Ammon's horn (tissue), 1 donor: ENCODE measurements around the gene TANGO2.

Experiments
- DNase-seq: peaks from one replicate; pipeline ENCODE4 v3.0.0-alpha.2; 2016; ENCODE audit warnings: low spot score

The TANGO2 gene

DNA sequence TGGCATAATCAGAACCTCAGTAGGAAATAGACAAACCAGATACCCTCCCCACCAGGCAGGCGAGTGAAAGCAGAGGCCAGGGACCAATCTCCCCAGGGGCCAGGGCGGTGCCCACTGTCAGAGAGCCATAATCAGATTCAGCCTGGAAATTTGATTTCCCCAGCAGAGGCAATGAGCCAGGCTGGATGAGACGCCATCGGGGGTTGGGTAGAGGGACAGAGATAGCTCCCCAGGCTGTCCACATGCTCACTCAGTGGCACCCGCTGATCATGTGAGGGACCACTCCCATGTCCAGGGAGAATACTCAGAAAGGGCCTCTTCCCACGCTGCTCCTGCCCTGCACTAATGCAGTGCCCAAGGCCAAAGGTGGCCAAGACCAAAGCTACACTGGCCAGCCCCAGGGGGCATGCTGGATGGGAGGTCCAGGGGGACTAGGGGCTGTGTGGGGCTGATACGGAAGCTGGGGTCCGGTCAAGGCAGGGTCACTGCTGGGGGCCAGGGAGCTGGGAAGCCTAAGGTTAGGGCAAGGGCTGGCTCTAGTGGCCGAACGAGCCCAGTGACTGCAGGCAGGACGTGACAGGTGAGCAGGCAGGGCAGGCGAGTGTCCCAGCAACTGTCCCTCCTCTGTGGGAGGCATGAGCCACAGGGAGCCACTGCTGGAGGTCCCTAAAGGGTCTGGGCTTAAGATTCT is 24.1 kb upstream of the TANGO2 start:
- DNase-seq = no peak

DNA sequence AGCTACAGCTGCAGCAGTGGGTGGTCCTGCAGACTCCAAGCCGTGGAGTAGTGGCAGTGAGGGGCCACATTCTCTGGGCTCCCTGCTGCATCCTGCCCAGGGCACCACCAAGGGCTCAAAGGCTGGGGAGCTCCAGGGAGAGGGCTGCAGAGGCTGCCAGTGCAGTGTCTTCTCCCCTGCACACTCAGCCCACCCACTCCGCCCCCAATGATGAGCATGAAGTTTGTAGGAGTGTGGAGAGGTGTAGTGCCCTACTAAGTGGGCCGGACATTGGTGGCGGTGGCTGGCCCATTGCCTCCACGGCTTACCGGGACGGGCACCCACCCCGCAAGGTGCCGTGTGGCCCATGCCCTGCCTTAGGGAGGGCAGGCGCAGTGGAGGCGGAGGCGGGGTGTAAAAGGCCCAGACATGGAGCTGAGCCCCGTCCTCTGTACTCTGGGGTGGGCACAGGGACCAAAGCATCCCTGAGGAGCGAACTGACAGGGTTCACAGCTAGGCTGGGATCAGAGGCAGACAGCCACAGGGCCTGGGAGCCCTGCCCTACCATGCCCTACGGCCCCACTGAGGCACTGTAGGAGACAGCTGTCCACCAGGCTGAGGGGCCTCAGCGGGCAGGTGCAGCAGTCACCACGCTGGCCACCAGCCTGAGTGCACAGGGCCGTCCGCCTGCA is 23.2 kb upstream of the TANGO2 start:
- no peak for DNase-seq

DNA sequence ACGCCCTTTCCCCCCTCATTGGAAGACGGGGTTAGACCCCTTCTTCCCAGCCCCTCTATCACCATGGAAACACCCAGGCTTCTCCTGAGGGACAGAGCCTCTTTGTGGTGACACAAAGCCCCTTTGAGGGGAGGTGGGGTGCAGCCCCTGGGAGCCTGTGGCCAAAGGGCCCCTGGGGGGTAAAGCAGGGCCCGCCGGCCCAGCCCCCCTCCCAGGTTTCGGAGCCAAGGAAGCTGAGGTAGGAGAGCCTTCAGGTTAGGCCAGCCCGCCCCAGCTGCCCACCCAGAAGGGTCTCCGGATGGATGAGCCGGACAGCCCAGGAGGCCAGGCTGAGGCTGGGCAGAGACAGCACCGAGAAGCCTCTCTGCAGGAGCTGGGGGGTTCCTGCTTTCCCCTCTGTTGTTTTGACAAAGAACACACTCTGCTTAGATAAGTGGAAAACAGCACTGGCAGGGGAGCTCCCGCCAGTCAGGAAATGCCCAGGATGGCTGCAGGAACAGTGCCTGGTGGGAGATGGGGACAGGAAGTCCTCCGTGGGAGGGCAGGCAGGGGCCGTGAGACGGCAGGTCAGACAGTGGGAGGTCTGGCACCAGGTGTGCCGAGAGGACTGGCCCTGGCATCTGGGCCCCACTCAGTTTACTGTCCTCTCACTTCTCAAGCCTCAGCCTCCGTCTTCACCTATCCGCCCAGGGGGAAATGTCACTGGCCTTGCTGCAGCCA is 22.5 kb upstream of the TANGO2 start:
- no peak for DNase-seq

DNA sequence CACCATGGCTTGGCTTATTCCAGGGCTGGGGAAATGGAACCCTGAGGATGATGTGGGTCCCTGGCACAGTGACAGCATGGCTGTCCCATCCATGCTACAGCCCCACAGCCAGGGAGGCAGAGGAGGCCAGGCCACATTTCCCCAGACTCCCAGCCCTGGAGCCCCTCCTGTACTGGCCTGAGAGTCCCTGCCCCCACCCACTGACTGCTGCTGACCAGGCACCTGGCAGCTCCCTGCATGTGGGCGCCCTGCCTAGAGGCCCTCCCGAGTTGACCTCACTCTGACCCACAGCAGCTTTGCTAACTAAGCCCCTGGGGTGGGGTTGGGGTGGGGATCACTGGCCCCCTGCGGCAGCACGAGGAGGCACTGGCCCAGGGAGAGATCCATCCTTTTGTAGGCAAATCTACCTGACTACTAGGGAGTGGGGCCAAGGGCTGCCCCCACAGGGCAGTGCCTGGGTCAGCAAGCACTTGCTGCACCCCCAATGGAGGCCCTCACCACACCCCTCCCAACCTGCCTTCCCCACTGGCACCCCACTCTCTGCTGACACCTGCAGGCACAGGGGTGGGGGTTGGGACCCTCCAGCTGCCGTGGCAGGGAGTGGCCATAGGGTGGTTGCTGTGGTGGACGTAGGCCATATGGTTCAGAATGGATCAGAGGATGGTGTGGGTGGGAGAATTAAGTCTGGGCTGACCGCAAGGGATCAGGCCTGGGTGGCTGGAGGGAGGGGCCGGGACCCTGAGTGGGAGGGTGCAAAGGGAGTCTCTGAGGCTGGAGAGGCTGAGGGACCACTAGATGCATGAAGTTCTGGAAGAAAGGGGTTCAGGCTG is 21.7 kb upstream of the TANGO2 start:
- DNase-seq = no peak

DNA sequence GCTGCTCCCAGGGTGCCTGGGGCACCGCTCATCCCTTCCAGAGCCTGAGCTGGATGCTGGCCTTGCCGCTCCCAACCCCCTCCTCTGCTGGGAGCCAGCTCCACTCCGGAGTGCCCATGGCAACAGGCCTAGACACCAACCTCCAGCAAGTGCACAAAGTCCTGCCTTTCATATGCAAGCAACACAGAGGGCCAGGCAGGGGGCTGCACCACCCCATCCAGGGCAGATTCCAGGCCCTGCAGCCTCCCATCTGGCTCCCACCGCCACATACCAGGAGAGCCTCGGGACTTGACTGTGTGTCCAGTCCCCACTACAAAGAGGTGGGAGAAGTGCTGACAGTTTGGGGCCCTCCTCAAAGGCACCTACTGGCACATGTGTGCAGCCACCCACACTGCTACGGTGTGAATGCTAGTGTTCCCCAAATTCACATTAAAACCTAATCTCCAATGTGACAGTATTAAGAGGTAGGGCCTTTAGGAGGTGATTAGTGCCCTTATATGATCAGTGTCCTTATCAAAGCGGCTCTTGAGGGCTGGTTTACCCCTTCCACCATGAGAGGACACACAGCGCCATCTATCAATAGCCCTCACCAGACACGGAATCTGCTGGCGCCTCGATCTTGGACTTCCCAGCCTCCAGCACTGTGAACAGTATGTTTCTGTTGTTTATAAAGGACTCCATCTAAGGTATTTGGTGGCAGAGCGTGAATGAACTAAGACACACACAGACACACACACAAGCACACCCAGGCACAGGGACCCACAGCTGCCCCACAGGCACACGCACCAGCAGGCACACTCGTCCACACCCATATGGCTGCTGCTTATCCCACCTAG is 20.4 kb upstream of the TANGO2 start:
- peak; percentile 77 for DNase-seq

DNA sequence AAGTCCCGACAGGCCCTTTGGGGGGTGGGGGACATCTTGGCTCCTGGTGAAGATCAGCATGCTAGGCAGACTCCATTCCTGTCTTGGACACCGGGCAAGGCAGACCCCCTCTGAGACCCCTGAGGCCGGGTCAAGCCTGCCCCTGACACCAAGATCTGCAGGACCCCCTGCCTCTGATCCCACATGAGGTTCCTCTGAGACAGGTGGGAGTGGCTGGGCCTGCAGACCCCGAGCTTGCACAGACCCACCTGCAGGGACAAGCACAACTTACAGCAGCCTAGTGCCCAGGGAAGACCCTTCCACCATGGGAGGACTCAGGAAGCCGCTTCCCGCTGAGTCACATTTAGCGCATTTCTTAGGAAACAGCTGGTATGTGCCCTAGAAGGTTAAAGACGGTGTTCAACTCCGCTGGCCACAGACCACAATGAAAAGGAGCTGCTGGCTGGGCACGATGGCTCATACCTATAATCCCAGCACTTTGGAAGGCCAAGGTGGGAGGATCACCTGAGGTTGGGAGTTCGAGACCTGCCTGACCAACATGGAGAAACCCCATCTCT is 19.8 kb upstream of the TANGO2 start:
- DNase-seq = no peak

DNA sequence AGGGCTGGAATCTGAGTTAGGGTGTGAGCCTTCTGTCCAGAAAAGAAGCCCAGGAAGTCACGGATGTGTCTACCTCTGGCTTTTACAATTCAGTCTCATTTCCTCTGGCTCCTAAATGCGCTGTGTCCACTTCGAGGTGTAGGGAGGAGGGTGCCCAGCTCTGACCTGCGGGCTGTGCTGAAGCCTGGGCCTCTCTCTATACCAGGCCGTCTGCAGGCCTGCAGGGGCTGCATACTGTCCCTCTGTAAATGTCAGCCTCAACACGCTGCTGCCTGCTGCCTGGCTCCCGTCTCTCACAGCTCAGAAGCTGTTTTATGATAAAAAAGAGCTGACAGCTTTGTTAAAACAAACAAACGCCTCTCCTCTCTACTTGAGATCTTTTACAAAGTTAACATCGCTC is 18.8 kb upstream of the TANGO2 start:
- no peak for DNase-seq

DNA sequence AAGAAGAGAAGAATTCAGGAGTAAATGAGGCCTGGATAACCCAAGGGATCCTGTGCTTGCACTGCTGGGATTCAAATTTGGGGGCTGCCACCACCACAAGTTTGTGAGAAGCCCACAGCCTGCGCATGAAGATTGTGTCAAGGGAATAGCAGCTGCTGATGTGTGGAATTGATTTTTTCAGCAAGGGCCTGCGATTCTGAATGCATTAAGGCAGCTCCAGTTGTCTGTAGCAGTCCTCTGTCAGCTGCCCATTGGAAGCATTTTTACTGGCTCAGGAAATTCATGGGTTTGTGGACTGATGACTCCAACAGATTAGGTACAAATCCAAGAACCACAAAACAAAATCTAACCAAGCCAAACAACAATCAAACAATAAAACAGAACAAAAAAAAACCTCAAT is 18.3 kb upstream of the TANGO2 start:
- DNase-seq = no peak

DNA sequence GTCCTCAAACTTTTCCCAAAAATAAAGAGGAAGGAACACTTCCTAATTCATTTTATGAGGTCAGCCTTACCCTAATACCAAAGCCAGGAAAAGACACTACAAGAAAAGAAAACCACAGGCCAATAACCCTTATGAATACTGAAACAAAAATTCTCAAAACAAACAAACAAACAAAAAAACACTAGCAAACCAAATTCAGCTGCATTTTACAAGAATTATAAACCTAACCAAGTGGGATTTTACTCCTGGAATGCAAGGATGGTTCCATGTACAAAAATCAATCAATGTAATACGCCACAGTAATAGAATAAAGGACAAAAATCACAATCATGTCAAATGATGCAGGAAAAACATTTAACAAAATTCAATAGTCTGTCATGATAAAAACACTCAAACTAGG is 17.6 kb upstream of the TANGO2 start:
- DNase-seq = no peak

DNA sequence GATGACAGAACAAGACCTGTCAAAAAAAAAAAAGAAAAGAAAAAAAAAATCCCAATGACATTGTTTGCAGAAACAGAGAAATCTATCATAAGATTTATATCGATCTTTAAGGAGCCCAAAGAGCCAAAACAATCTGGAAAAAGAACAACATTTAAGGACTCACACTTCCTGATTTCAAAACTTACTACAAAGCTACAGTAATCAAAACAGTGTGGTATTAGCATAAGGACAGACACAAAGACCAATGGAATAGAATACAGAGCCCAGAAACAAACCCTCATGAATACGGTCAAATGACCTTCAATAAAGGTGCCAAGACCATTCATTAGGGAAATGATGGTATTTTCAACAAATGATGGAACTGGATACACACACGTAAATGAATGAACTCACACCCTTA is 16.4 kb upstream of the TANGO2 start:
- no peak for DNase-seq

DNA sequence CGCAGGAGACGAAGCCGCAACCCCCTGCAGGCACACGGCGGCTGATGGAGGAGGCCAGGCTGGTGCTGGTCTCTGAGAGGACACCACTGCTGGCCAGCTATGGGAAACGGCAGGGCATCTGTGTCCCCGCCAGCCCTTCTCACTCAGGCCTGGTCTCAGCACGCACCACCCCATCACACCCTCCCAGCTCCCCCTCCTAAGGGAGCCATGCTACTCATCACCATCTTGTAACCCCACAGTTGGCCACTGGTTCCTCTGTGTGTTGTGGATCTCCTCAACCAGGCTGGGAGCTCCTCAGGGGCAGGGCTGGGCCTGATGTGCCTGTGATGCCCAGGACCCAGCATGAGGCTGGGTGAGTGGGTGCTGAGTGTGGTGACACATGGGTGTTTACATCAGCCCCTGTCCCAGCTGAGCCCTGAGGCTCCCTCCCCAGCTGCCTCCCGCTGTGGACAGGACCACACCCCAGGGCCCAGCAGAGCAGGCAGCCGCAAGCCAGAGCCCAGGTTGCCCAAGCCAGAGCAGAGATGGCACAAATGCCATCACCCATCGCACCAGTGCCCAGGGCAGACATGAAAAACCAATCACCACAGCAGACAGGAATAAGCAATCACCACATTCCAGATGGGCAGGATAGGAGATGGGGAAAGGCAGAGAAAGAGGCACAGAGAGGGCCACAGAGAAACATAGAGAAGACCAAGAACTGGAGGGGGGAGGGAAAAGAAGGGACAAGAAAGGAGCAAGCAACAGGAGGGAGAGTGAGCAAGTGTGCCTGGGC is 12.5 kb upstream of the TANGO2 start:
- DNase-seq = no peak

DNA sequence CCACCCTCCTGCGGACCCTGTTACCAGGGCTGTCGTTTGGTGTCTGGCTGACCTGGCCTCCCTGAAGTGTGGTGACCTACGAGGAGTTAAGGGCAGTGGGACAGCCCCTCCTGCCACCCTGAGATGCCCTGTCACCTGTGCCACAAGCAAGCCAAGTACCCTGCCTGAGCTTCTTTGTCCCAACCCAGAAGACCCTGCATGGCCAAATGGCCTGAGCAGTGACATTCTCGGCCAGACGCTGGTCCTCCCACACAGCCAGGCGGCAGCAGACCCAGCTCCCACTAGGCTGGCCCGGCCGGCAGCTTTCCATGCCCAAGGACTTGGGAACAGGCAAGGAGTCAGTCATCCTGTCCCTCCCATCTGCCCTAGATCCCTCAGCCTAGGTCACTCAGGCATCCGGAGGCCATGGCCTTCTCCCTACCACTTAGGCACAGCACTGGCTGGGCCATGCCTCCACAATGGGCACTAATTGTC is 11.9 kb upstream of the TANGO2 start:
- no peak for DNase-seq

DNA sequence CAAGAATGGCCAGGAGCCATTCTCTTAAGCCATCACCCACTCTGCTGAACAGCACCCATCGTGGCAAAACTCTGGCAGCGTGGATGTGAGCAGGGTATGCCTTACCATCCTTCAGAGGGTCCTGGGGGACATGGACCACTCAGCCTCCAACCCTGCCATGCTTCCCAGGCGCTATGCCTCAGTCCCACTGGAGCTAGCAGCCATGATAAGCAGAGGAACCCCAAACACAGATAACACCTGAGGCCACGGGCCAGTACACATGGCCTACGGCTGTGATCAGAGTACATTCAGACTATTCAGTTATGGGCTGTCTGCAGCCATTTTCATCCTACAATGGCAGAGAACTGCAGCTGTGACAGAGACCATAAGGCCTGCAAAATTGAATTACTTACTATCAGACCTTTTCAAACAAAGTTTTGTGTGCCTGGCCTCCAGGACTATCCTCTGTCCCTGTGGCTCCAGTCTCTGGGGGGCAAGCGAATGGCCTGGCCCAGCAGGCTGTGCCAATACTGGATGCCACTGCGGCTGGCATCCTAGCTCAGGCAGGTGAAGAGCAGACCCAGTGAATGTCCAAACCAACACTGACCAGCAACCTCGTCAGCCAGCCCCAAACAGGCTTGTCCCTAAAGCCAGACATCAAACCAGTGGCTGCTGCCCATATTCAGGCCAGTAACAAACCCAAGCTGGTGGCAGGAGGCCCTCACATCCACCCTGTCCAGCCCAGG is 11.2 kb upstream of the TANGO2 start:
- no peak for DNase-seq

DNA sequence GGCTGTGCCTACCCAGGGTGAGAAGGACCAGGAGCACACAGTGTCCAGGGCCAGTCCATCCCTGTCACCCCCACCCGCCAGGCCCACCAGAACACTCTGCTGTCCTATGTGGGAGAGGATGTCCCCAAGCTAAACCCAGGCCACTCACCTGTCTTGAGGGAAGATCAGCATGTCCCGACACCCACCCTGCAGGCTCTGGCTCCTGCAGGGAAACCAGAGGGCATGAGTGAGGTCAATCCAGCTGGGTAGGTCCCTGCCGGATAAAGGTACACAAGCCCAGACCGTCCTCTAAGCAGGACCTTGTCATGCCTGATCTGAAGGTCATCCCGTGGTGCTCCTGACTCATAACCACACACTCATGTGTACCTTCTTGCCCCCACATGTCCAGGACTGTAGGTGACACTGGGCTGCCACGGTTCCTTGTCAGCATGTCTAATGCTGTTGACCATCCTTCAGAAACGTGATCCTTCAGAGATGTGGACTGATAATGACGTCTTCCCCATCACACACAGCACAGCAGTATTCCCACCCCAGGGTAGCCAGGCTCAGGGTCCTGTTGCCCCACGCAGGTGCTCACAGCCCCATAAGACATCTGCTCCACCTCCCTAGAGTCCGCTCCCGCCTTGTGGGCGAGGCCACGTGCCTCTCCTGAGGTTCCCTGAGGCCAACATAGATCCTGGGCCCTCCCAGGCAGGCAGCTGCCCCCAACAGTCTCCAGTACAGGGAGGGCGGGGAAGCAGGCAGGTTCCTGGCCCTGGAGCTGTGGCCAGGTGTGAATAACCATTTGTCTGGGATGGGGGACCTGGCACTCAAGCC is 10.4 kb upstream of the TANGO2 start:
- DNase-seq = no peak

DNA sequence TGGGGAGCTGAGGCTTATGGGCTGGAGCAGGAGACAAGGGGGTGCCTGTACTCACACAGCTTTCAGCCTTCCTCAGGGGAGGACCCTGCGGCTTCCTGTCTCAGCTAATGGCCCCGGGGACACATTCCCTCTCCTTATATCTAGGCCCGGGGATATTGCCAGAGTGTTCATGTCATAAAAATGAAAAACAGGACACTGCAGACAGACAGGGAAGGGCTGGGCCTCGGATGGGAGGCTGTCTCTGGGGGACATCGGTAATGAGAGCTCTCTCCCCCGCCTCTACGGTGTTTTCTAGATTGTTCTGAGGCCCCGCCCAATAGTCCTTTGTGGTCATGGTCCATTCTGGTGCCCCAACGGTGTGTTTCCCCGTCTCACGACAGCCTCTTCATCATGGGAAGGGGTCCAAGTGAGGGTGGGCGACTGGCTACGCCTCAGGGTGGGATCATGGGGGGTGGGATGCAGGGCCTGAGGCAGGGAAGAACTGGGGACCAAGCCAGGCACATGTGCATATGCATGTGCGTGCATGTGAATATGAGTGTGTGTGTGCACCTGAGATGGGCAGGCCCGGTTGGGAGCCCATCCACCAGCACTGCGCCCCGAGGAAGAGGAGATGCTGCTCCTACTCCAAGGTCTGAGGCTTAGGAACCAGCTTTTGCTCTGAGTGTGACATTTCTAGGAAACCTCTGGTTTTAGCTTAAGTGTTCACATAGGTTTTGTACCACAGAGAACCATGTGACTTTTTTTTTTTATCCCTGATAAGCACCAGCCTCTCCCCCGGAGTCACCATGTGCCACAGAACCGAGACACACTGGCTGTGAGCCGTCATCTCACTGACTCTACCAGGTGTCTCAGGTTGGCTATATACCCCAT is 9.6 kb upstream of the TANGO2 start:
- DNase-seq = no peak

DNA sequence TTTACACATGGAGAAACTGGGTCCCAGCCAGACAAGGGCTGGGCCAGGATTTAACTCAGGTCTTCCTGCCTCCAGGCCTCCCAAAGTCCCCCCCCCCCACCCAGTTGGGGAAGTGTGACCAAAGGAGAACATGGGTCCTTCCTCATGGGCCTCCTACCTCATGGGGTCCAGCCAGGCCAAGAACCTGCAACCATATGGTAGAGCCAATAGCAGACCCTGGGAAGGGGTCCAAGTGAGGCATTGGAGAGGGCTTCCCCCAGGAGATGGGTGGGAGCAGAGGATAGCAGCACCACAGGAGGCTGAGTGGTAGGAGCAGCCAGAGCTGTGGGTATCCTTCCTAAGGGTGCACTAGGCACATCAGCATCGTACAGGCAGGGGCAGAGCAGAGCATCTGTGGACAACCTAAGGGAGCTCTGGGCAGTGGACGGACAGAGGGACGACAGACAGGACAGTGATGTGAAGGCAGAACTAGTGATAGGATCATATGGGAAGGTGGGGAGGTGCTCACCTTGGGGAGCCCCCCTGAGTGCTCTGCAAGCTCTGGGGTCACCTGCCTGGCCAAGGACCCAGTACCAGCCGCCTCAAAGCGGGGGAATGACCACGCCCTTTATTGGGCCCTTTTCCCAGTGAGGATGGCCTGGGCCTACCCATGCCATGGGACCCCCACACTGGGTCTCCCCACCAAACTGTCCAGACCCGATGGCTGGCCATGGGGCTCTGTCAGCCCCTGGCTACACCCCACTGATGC is 8.7 kb upstream of the TANGO2 start:
- no peak for DNase-seq

DNA sequence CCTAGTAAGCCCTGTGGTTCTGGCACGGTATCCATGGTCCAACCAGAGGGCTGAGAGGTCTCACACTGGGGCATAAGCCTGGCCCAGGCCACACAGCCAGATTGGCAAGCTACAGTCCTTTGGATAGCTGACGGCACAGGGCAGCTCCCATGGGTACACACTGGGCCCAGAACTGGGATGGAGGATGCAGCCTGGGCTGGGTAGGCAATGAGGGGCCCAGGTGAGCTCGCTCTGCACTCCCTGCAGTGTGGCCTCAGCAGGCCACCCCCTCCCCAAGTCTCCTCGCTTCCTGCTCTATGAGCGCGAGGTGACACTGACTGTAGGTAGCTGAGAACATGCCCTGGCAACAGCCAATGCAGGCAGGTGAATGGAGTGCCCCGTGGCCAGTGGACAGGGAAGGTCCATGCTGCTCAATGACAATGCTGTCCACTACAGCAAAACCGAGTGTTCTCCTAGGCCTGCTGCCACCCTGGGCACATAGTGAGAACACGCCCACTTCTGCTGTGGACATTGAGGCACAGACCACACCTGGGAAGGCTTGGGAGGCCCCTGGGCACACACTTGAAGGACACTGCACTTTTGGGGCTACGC is 8.1 kb upstream of the TANGO2 start:
- DNase-seq = no peak
